Measurements from ENCODE around the gene ZNF609. TPM values are rescaled to one million over a fixed set of nuclear protein-coding genes. Genes with fewer than 3 reads are reported as not detected.
A peak's percentile ranks its signal among the peaks of the same experiment; 100 is the strongest.

The ZNF609 gene
- polyA plus RNA-seq, 1 donor (not counting 4 experiments of a cell fraction or from before 2014, with no cell fraction given): 16.9 TPM

- dilution Hi-C loops (cut with MboI; ENCODE audit: extremely low pct_ligation_motif_present, low sequenced_read_pairs): no loop called here
- H3K4me3 ChIP-seq (ENCODE audit: control insufficient read depth in 2 of 3, extremely low read depth in 1 of 3, insufficient read depth in 2 of 3, low read depth in 1 of 3, low read length in 3 of 3): peak overlapping the region; percentile 48 to 82 (median 72)
- H3K9me3 ChIP-seq (ENCODE audit: control insufficient read depth, low read depth, low read length): no peaks in the 10 kb centered on the region
- H3K9me1 ChIP-seq (ENCODE audit: control insufficient read depth, extremely low read depth, insufficient read depth, low read length): peaks cover 1% of the 10 kb centered on the region
- FAIRE-seq (no peak), DNase-seq (ENCODE audit: low read depth, low spot score) (no peak)
- peaks cover 0 to 3% of the 10 kb centered on the region in 2 experiments for H3K36me3 ChIP-seq (ENCODE audit: control insufficient read depth in 2 of 2, extremely low read depth in 1 of 2, insufficient read depth in 2 of 2, low read length in 2 of 2)
- peaks cover 15% of the 10 kb centered on the region for H4K20me1 ChIP-seq (ENCODE audit: control insufficient read depth, extremely low read depth, insufficient read depth, low read length)
- no peak overlapping the region for H2AFZ ChIP-seq (ENCODE audit: control insufficient read depth, low read length)
- peak overlapping the region; percentile 89 for H3K4me2 ChIP-seq (ENCODE audit: control insufficient read depth, extremely low read depth, insufficient read depth, low read depth, low read length)
- peak overlapping the region; percentile 74 for H3K27ac ChIP-seq (ENCODE audit: control insufficient read depth, insufficient read depth, low read length)
- H3K27me3 ChIP-seq (ENCODE audit: control insufficient read depth, extremely low read depth, insufficient read depth, low read length): no peaks in the 10 kb centered on the region
- peak overlapping the region; percentile 73 for H3K9ac ChIP-seq (ENCODE audit: control insufficient read depth, extremely low read depth, insufficient read depth, low read length)
- TF ChIP-seq, protein P1, sequence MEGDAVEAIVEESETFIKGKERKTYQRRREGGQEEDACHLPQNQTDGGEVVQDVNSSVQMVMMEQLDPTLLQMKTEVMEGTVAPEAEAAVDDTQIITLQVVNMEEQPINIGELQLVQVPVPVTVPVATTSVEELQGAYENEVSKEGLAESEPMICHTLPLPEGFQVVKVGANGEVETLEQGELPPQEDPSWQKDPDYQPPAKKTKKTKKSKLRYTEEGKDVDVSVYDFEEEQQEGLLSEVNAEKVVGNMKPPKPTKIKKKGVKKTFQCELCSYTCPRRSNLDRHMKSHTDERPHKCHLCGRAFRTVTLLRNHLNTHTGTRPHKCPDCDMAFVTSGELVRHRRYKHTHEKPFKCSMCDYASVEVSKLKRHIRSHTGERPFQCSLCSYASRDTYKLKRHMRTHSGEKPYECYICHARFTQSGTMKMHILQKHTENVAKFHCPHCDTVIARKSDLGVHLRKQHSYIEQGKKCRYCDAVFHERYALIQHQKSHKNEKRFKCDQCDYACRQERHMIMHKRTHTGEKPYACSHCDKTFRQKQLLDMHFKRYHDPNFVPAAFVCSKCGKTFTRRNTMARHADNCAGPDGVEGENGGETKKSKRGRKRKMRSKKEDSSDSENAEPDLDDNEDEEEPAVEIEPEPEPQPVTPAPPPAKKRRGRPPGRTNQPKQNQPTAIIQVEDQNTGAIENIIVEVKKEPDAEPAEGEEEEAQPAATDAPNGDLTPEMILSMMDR (optimal IDR thresholded peaks at IDR 0.05 in 1 of 3, IDR thresholded peaks at IDR 0.05 in 1 of 3, conservative IDR thresholded peaks at IDR 0.05 in 1 of 3; ENCODE audit: extremely low read depth in 1 of 3, insufficient read depth in 2 of 3, low read length in 3 of 3): no peak
- TF ChIP-seq EZH2 (IDR thresholded peaks at IDR 0.05; ENCODE audit: low read length): no peak
- peaks cover 55% of the 10 kb centered on the region for H3K79me2 ChIP-seq (ENCODE audit: control insufficient read depth, insufficient read depth, low read length)
- H3K4me1 ChIP-seq (ENCODE audit: control insufficient read depth, extremely low read depth, insufficient read depth, low read length): peaks cover 16% of the 10 kb centered on the region
Measured at GRCh38 chr15:64461721-64462162, 1.4 kb downstream of the ZNF609 start.

DNA sequence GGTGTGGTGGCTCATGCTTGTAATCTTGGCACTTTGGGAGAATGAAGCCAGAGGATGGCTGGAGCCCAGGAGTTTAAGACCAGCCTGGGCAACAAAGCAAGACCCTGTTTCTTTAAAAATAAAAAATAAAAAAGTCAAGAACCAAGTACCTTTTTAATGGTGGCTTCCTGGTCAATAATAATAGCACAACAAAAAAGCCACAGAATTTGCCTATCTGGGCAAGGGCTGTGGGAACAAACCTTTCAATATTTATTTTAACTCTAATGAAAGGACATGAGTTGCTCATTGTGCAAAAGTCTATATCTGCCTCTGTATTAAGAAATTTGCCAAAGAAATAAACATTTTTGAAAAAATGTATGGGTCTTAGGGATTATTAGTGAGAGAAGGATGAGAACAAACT is 2.1 kb downstream of the ZNF609 start:
- Histone ChIP-seq H3K79me2 (ENCODE audit: control insufficient read depth, insufficient read depth, low read length) (peaks cover 63% of the 10 kb centered on the region), H4K20me1 (ENCODE audit: control insufficient read depth, extremely low read depth, insufficient read depth, low read length) (peaks cover 15% of the 10 kb centered on the region), H3K9ac (ENCODE audit: control insufficient read depth, extremely low read depth, insufficient read depth, low read length) (no peak overlapping the region), H2AFZ (ENCODE audit: control insufficient read depth, low read length) (no peak overlapping the region), H3K9me1 (ENCODE audit: control insufficient read depth, extremely low read depth, insufficient read depth, low read length) (peaks cover 2% of the 10 kb centered on the region), H3K27ac (ENCODE audit: control insufficient read depth, insufficient read depth, low read length) (no peak overlapping the region), H3K36me3 (ENCODE audit: control insufficient read depth in 2 of 2, extremely low read depth in 1 of 2, insufficient read depth in 2 of 2, low read length in 2 of 2) (peaks cover 0 to 3% of the 10 kb centered on the region in 2 experiments), H3K4me1 (ENCODE audit: control insufficient read depth, extremely low read depth, insufficient read depth, low read length) (peaks cover 16% of the 10 kb centered on the region), H3K9me3 (ENCODE audit: control insufficient read depth, low read depth, low read length) (no peaks in the 10 kb centered on the region), H3K4me2 (ENCODE audit: control insufficient read depth, extremely low read depth, insufficient read depth, low read depth, low read length) (peak overlapping the region; percentile 89), H3K27me3 (ENCODE audit: control insufficient read depth, extremely low read depth, insufficient read depth, low read length) (no peaks in the 10 kb centered on the region), H3K4me3 (ENCODE audit: control insufficient read depth in 2 of 3, extremely low read depth in 1 of 3, insufficient read depth in 2 of 3, low read depth in 1 of 3, low read length in 3 of 3) (no peak overlapping the region)
- TF ChIP-seq, protein P1 (optimal IDR thresholded peaks at IDR 0.05 in 1 of 3, IDR thresholded peaks at IDR 0.05 in 1 of 3, conservative IDR thresholded peaks at IDR 0.05 in 1 of 3; ENCODE audit: extremely low read depth in 1 of 3, insufficient read depth in 2 of 3, low read length in 3 of 3): no peak
- no peak for TF ChIP-seq EZH2 (IDR thresholded peaks at IDR 0.05; ENCODE audit: low read length)
- FAIRE-seq (no peak), DNase-seq (ENCODE audit: low read depth, low spot score) (no peak)
- dilution Hi-C loops (cut with MboI; ENCODE audit: extremely low pct_ligation_motif_present, low sequenced_read_pairs): no loop called here
